Mesothelial cell of epicardium (in vitro differentiated cells): Measurements from ENCODE around the gene NOS1AP. TPM values are rescaled to one million over a fixed set of nuclear protein-coding genes. Genes with fewer than 3 reads are reported as not detected.

ENCODE experiments used
- DNase-seq, 2 experiments: peaks; one replicate each; pipeline ENCODE4 v3.0.0; 2021; ENCODE audit warnings: low spot score in 2 of 2; ENCODE audit not compliant: unreplicated experiment in 2 of 2
- H3K27ac Mint-ChIP-seq: 2 replicates; pipeline ENCODE4 v1.8.0; 2021; ENCODE audit warnings: mixed read lengths
- H3K27me3 Mint-ChIP-seq: 2 replicates; pipeline ENCODE4 v1.8.0; 2021; ENCODE audit warnings: low read depth, mixed read lengths
- H3K36me3 Mint-ChIP-seq: 2 replicates; pipeline ENCODE4 v1.8.0; 2021; ENCODE audit warnings: mixed read lengths
- H3K4me1 Mint-ChIP-seq: 2 replicates; pipeline ENCODE4 v1.8.0; 2021; ENCODE audit warnings: mixed read lengths
- H3K4me3 Mint-ChIP-seq: 2 replicates; pipeline ENCODE4 v1.8.0; 2021; ENCODE audit warnings: mild to moderate bottlenecking, moderate library complexity, mixed read lengths
- H3K9me3 Mint-ChIP-seq: 2 replicates; pipeline ENCODE4 v1.8.0; 2021; ENCODE audit warnings: mixed read lengths
- CTCF ChIP-seq: fragments of 200-600 bp; sonication (generic); IDR thresholded peaks from one replicate; pipeline ENCODE4 v1.5.0; 2021; ENCODE audit warnings: antibody characterized with exemption; ENCODE audit not compliant: unreplicated experiment
- total RNA-seq: library from RNA; stranded (reverse); gene quantifications from 3 replicates; pipeline ENCODE4 v1.2.1, GENCODE V29; 2021

Gene NOS1AP
- total RNA-seq, 1 donor from 2014 or later: 4.4 TPM

- TF ChIP-seq CTCF: no peak
- DNase-seq: no peak
- peaks cover 16% of the 10 kb centered on the region for H3K4me1 Mint-ChIP-seq
- no peak overlapping the region for H3K27ac Mint-ChIP-seq
- no peaks in the 10 kb centered on the region for H3K27me3 Mint-ChIP-seq
- H3K9me3 Mint-ChIP-seq: no peaks in the 10 kb centered on the region
- H3K4me3 Mint-ChIP-seq: no peak overlapping the region
- H3K36me3 Mint-ChIP-seq: no peaks in the 10 kb centered on the region
Measured at GRCh38 chr1:162193815-162194214, 124.3 kb downstream of the NOS1AP start.

- DNase-seq: no peak
- H3K27me3 Mint-ChIP-seq: no peaks in the 10 kb centered on the region
- H3K4me1 Mint-ChIP-seq: peaks cover 16% of the 10 kb centered on the region
- no peak overlapping the region for H3K27ac Mint-ChIP-seq
- TF ChIP-seq CTCF: no peak
- no peaks in the 10 kb centered on the region for H3K9me3 Mint-ChIP-seq
- H3K36me3 Mint-ChIP-seq: no peaks in the 10 kb centered on the region
- H3K4me3 Mint-ChIP-seq: no peak overlapping the region
Measured at GRCh38 chr1:162195567-162195966, 126.1 kb downstream of the NOS1AP start.

GRCh38 chr1:162196387-162196786, 126.9 kb downstream of the NOS1AP start:
- peaks cover 11% of the 10 kb centered on the region for H3K4me1 Mint-ChIP-seq
- no peaks in the 10 kb centered on the region for H3K36me3 Mint-ChIP-seq
- H3K27ac Mint-ChIP-seq: no peak overlapping the region
- no peaks in the 10 kb centered on the region for H3K27me3 Mint-ChIP-seq
- no peak for DNase-seq
- H3K4me3 Mint-ChIP-seq: no peak overlapping the region
- no peak for TF ChIP-seq CTCF
- H3K9me3 Mint-ChIP-seq: peaks cover 3% of the 10 kb centered on the region

GRCh38 chr1:162197041-162197531, 127.6 kb downstream of the NOS1AP start:
- H3K27ac Mint-ChIP-seq: no peak overlapping the region
- H3K4me3 Mint-ChIP-seq: no peak overlapping the region

DNA sequence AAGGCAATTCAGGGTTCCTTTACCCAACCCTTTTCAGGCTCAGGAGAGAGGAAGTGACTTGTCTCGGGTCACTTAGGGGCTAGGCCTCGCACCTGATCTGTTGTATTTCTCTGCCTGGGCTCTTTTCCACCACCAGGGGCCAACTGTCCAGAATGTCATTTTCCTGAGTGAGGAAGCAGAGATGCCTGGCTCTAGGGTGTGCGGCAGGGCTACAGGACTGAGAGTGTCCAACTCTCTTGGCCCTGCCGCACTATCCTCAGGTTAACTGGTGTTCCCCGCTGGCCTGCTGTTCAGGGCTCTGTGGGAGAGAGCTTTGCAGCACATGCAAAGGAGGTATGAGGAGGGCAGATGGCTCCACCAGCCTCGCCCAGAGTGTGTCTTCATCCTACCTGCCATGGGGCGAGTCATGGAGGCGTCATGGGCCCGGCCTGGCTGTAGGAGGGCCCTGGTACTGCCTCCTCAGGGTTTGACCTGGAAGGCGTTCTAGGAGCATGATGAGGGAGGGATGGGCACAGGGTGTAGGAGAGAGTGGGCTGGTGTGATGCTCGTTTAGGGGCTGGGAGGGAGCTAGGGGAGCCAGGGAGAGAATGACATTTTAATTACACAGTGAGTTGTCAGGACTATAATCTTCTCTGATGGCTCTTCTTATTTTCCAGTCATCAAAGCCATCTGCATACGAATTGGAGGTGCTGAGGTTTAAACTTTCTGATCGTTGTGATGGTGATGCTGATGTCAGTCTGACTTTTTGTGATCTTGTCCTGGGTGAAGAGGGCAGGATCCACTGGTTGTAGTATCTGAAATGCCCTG, 128.3 kb downstream of the NOS1AP start:
- Mint-ChIP-seq H3K27me3 (no peaks in the 10 kb centered on the region), H3K36me3 (no peaks in the 10 kb centered on the region), H3K4me3 (no peak overlapping the region), H3K27ac (no peak overlapping the region), H3K4me1 (no peaks in the 10 kb centered on the region), H3K9me3 (peaks cover 8% of the 10 kb centered on the region)
- no peak for DNase-seq
- no peak for TF ChIP-seq CTCF

More at GRCh38 chr1:162197041-162197531, 127.6 kb downstream of the NOS1AP start:
- no peak for TF ChIP-seq CTCF
- Mint-ChIP-seq H3K9me3 (peaks cover 8% of the 10 kb centered on the region), H3K4me1 (peaks cover 4% of the 10 kb centered on the region), H3K36me3 (no peaks in the 10 kb centered on the region), H3K27me3 (no peaks in the 10 kb centered on the region)
- DNase-seq: no peak
